ENCODE results near the gene SPART.
"Not testable (repeated sequence)": the region's sequence is repeated elsewhere in the genome, so short reads cannot be mapped to it uniquely, and the experiment has no call there.

DNA sequence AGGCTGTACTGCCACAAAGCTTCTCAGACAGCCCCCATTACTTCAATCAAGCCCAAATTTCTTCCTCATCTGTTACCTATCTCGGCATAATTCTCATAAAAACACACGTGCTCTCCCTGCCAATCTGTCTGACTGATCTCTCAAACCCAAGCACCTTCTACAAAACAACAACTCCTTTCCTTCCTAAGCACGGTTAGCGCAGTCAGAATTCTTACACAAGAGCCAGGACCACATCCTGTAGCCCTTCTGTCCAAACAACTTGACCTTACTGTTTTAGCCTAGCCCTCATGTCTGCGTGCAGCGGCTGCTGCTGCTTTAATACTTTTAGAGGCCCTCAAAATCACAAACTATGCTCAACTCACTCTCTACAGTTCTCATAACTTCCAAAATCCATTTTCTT is 26.4 kb downstream of the SPART start:
- not testable (repeated sequence) for TF ChIP-seq CTCF (conservative IDR thresholded peaks at IDR 0.05 in 1 of 2, IDR thresholded peaks at IDR 0.05 in 1 of 2; ENCODE audit: low read depth in 1 of 2, low read length in 2 of 2); EZH2 (IDR thresholded peaks at IDR 0.05; ENCODE audit: low read length, missing control alignments)
